ENCODE measurements around the gene GPRIN3. TPM values are rescaled to one million over a fixed set of nuclear protein-coding genes. Genes with fewer than 3 reads are reported as not detected.

The GPRIN3 gene
- total RNA-seq, 2 experiments from 2014 or later: 46.4 TPM

DNA sequence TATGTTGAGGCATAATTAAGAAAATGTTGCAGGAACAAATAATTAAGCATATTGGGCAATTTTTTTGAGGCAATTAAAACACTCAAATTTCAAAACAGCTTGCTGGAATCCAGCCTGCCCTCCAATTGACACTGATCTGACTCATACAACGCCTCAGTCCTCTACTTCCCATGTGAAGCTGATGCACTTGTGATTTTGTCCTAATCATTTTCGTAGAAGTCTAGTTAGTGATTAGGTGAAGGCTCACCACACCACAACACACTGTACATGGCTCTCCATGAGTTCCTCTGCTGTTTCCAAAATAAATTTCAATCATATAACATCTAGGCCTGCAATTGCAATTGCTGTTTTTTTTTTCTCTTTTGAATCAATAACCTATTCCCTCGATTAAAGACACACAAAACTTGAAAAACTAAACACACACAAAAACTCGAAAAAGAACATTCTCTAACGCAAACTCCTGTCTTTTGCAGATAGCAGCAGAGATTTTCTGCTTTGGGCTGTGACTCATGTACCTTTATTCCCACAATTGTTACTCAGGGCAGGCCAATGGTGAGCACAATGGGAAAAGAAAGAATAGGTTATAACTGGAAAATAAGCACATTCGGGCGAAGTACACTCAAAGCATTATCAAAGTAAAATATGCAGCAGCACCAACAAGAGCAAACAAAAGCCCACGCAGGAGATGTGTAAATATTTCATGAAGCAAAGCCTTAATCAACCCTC lies 1.7 kb downstream of the GPRIN3 start:
- intact Hi-C loops (cut with DNase I, micrococcal nuclease): loop anchor here (2.0 to 10.0 kb wide), 3 partner anchors 49 to 191 kb away; partner anchors contain the start of gene TIGD2 (in 1 of the 2)
- peaks cover 2% of the 10 kb centered on the region for H3K36me3 ChIP-seq (ENCODE audit: insufficient read depth, low read length)
- TF ChIP-seq CTCF (IDR thresholded peaks at IDR 0.05): no peak
- DNase-seq (peak in 3 of 14 experiments; percentile 43 to 67 (median 49)), ATAC-seq (ENCODE audit: poor library complexity) (no peak)
- Mint-ChIP-seq H3K9me3 (no peaks in the 10 kb centered on the region), H3K27ac (peak overlapping the region; percentile 92), H3K36me3 (ENCODE audit: low read depth) (peaks cover 21% of the 10 kb centered on the region), H3K27me3 (no peaks in the 10 kb centered on the region), H3K4me3 (peak overlapping the region; percentile 95), H3K4me1 (ENCODE audit: low read depth) (peaks cover 80% of the 10 kb centered on the region)
- H3K4me3 ChIP-seq (ENCODE audit: low read length): peak overlapping the region; percentile 93
- no peaks in the 10 kb centered on the region for H3K27me3 ChIP-seq (ENCODE audit: control insufficient read depth in 1 of 2, insufficient read depth in 2 of 2, low read length in 2 of 2)
- ChIA-PET CTCF (interaction anchor here (1.8 to 2.1 kb wide), 2 partner anchors 11 to 51 kb away, joined by 5 read pairs; no protein-coding TSS in a partner anchor), POLR2A (interaction anchor here (0.7 to 2.9 kb wide), 12 partner anchors 9 to 90 kb away, joined by 3 to 37 read pairs (median 4); no protein-coding TSS in a partner anchor)
- H3K9me3 ChIP-seq (ENCODE audit: control insufficient read depth in 1 of 2, insufficient read depth in 1 of 2, low read length in 2 of 2): no peaks in the 10 kb centered on the region
- peak overlapping the region; percentile 73 to 88 for H3K27ac ChIP-seq (ENCODE audit: low read depth in 1 of 2, low read length in 2 of 2)
- H3K4me1 ChIP-seq (ENCODE audit: insufficient read depth, low read length): peaks cover 35% of the 10 kb centered on the region

GRCh38 chr4:89305028-89305427 lies 2.6 kb downstream of the GPRIN3 start:
- no peaks in the 10 kb centered on the region for H3K27me3 ChIP-seq (ENCODE audit: control insufficient read depth in 1 of 2, insufficient read depth in 2 of 2, low read length in 2 of 2)
- no peak for TF ChIP-seq CTCF (IDR thresholded peaks at IDR 0.05)
- peaks cover 21% of the 10 kb centered on the region for H3K36me3 Mint-ChIP-seq (ENCODE audit: low read depth)
- no peak for DNase-seq
- no peaks in the 10 kb centered on the region for H3K27me3 Mint-ChIP-seq
- peaks cover 37% of the 10 kb centered on the region for H3K4me1 ChIP-seq (ENCODE audit: insufficient read depth, low read length)
- no peaks in the 10 kb centered on the region for H3K9me3 Mint-ChIP-seq
- peaks cover 80% of the 10 kb centered on the region for H3K4me1 Mint-ChIP-seq (ENCODE audit: low read depth)
- H3K27ac Mint-ChIP-seq: peak overlapping the region; percentile 92
- peaks cover 2% of the 10 kb centered on the region for H3K36me3 ChIP-seq (ENCODE audit: insufficient read depth, low read length)
- no peak for ATAC-seq (ENCODE audit: poor library complexity)
- ChIA-PET POLR2A (interaction anchor here (0.7 to 2.1 kb wide), 8 partner anchors 8 to 25 kb away, joined by 3 to 27 read pairs (median 5); no protein-coding TSS in a partner anchor), CTCF (interaction anchor here (1.8 to 2.1 kb wide), 2 partner anchors 11 to 50 kb away, joined by 5 read pairs; no protein-coding TSS in a partner anchor)
- H3K4me3 ChIP-seq (ENCODE audit: low read length): peak overlapping the region; percentile 93
- peak overlapping the region; percentile 95 for H3K4me3 Mint-ChIP-seq
- no peaks in the 10 kb centered on the region for H3K9me3 ChIP-seq (ENCODE audit: control insufficient read depth in 1 of 2, insufficient read depth in 1 of 2, low read length in 2 of 2)
- peak overlapping the region; percentile 24 to 63 for H3K27ac ChIP-seq (ENCODE audit: low read depth in 1 of 2, low read length in 2 of 2)
- intact Hi-C loops (cut with DNase I, micrococcal nuclease): loop anchor here in 1 of 2 experiments (5.0 to 10.0 kb wide), 2 partner anchors 48 to 190 kb away; partner anchors contain the start of gene TIGD2

DNA sequence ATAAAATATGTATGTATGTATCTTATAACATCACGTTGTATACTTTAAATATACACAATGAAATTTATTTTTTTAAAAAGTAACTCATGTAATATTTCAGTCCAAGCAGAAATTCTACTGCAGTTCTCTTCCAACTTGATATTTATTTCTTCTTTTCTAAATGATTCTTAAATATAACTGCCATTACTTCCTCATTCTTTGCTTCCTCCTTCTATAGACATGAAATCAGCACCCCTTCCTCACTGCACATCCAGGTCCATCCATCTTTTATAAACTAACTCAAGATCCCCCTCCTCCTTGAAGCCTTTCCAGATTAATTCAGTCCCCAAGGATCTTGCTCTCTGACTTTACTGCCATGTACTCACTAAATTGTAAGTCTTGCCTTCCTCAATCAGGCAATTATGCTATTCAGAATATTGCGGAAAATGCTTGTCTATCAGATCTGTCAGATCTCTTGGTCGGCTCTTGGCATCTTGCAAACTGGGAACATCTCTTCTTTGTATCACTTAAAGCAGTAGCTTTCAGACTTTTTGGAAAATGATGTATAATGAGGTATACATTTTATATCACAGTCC lies 3.7 kb downstream of the GPRIN3 start:
- Histone ChIP-seq H3K9me3 (ENCODE audit: control insufficient read depth in 1 of 2, insufficient read depth in 1 of 2, low read length in 2 of 2) (no peaks in the 10 kb centered on the region), H3K27ac (ENCODE audit: low read depth in 1 of 2, low read length in 2 of 2) (peak overlapping the region; percentile 44 to 74), H3K36me3 (ENCODE audit: insufficient read depth, low read length) (peaks cover 2% of the 10 kb centered on the region), H3K4me1 (ENCODE audit: insufficient read depth, low read length) (peaks cover 40% of the 10 kb centered on the region), H3K27me3 (ENCODE audit: control insufficient read depth in 1 of 2, insufficient read depth in 2 of 2, low read length in 2 of 2) (no peaks in the 10 kb centered on the region), H3K4me3 (ENCODE audit: low read length) (peak overlapping the region; percentile 93)
- ATAC-seq (ENCODE audit: poor library complexity) (no peak), DNase-seq (no peak)
- intact Hi-C loops (cut with DNase I, micrococcal nuclease): loop anchor here in 1 of 2 experiments (10.0 kb wide), 1 partner anchor 189 kb away; the partner anchor contains the start of gene TIGD2
- Mint-ChIP-seq H3K27me3 (no peaks in the 10 kb centered on the region), H3K27ac (peak overlapping the region; percentile 92), H3K36me3 (ENCODE audit: low read depth) (peaks cover 21% of the 10 kb centered on the region), H3K4me1 (ENCODE audit: low read depth) (peaks cover 79% of the 10 kb centered on the region), H3K4me3 (peak overlapping the region; percentile 71), H3K9me3 (no peaks in the 10 kb centered on the region)
- ChIA-PET POLR2A (interaction anchor here (1.4 to 1.9 kb wide), 2 partner anchors 10 to 45 kb away, joined by 5 to 12 read pairs; no protein-coding TSS in a partner anchor), CTCF (interaction anchor here (1.9 kb wide), 1 partner anchor 48 kb away, joined by 5 read pairs; no protein-coding TSS in a partner anchor)
- TF ChIP-seq CTCF (IDR thresholded peaks at IDR 0.05): no peak

Measured in CD4-positive, alpha-beta T cell (primary cell).